GM20000 (cell line): ENCODE data around the gene MTMR3.
"Not testable (repeated sequence)": the region's sequence is repeated elsewhere in the genome, so short reads cannot be mapped to it uniquely, and the experiment has no call there.

Source experiments
- DNase-seq: peaks from one replicate; pipeline ENCODE4 v3.0.0; 2012; ENCODE audit warnings: low spot score
- TF ChIP-seq, protein P1 (sequence below): IDR thresholded peaks from 2 replicates; pipeline ENCODE4 v1.5.1; 2012; ENCODE audit warnings: mild to moderate bottlenecking, control low read depth; ENCODE audit errors: extremely low read depth, missing control alignments

The MTMR3 gene

DNA sequence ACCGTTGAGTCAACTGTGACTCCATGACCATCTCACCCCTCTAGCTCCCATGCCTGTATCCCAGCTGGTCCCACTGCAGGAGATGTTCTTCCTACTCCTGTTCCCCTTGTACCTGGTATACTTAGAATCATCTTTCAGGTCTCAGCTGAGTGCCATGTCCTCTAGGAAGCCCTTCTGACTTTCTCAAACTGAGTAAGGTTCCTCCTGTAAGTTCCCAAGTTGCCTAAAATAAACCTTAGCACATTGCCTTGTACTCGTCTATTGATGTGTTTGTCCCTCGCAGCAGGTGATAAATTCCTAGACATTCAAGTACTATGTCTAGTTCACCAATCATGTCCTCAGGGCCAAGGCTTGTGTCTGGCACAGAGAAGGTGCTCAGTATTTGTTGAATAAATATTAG lies 26.5 kb upstream of the MTMR3 start:
- TF ChIP-seq, protein P1, sequence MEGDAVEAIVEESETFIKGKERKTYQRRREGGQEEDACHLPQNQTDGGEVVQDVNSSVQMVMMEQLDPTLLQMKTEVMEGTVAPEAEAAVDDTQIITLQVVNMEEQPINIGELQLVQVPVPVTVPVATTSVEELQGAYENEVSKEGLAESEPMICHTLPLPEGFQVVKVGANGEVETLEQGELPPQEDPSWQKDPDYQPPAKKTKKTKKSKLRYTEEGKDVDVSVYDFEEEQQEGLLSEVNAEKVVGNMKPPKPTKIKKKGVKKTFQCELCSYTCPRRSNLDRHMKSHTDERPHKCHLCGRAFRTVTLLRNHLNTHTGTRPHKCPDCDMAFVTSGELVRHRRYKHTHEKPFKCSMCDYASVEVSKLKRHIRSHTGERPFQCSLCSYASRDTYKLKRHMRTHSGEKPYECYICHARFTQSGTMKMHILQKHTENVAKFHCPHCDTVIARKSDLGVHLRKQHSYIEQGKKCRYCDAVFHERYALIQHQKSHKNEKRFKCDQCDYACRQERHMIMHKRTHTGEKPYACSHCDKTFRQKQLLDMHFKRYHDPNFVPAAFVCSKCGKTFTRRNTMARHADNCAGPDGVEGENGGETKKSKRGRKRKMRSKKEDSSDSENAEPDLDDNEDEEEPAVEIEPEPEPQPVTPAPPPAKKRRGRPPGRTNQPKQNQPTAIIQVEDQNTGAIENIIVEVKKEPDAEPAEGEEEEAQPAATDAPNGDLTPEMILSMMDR, result no peak
- DNase-seq, result no peak

DNA sequence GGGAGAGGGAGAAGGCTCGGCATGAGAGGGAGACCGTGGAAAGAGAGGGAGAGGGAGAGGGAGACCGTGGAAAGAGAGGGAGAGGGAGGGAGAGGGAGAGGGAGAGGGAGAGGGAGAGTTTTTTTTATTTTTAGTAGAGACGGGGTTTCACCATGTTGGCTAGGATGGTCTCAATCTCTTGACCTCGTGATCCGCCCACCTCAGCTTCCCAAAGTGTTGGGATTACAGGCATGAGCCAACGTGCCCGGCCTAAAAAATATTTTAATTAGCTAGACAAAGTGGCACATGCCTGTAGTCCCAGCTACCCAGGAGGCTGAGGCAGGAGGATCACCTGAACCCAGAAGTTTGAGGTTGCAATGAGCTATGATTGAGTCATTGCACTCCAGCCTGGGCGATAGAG lies 23.9 kb upstream of the MTMR3 start:
- not testable (repeated sequence) for DNase-seq

DNA sequence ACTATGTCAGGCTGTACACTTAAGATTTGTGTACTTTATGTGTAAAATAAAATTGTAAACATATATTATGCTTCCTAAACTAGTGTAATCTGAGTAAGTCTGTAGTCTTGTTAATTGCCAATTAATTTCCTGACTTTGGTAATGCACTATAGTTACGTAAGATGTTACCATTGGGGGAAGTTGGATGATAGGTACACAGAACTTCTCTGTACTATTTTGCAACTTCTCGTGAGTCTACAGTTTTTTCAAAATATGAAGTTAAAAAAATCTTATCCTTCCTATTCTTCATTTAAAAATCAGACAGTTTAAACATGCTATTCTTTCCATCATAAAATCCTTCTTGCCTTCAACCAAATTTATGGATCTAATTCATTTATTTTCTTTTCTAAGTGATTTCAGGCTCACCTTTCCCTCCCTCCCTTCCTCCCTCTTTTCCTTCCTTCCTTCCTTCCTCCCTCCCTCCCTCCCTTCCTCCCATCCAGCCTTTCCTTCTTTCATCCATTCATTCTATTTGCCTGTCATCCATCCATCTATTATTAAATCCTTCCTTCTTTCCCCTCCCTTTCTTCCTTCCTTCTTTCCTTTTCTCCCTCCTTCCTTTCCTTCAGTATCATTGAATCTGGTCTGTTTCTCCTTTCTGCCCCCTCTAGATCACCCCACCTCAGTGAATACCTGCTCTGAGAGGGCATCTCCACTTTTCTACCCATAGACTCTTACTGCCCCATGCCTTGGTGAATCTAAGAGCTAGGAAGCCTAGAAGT lies 22.8 kb upstream of the MTMR3 start:
- DNase-seq, result no peak
- TF ChIP-seq, protein P1, result no peak

DNA sequence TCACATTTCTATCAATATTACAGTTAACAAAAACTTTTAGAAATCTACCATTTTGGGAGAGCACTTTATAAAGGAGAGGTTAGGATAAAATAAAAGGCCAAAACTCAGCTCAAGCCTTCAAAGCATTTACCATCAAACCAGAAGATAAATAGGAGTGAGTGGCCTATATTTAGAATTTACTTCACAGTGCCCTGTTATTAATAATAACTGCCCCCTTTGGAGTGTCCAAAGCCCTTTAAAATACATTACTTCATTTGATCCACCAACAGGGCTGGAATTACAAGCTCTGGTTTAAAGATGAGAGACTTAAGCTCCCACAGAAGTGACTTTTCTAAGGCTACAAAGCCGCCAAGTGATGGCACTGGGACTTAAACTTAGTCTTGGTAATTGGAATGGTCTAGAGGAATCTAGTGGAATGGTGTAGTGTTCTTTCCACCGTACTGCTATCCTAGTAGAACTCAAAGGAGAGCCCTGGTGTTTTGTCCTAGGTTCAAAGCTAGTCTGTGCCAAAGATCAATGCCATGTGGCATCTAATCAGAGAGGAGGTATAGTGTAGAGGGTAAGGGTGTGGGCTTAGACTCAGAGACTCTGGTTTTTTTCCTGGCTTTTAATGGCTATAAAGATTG lies 21.2 kb upstream of the MTMR3 start:
- TF ChIP-seq, protein P1, result no peak
- DNase-seq, result no peak

DNA sequence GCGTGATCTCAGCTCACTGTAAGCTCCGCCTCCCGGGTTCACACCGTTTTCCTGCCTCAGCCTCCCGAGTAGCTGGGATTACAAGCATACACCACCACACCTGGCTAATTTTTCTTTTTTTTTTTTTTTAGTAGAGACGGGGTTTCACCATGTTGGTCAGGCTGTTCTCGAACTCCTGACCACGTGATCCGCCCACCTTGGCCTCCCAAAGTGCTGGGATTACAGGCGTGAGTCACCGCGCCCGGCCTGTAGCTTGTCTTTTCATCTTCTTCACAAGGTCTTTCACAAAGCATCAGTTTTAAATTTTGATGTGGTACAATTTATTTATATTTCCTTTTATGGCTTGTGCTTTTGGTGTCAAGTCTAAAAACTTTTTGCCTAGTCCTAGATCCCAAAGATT lies 17.4 kb upstream of the MTMR3 start:
- DNase-seq, result not testable (repeated sequence)

DNA sequence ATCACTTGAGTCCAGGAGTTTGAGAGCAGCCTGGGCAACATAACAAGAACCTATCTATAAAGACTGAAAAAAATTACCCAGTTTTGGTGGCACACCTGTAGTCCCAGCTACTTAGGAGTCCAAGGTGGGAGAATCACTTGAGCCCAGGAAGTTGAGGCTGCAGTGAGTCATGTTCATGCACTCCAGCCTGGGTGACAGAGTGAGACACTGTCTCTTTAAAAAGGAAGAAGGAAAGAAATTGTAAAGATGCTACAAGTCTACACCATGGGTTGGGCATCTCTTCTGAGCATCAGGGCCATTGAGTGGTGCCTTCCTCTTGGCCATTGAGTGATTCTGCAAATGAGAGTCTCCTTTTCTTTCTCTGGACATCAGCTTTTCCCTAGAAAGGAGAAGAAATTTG lies 15.7 kb upstream of the MTMR3 start:
- DNase-seq, result no peak
- TF ChIP-seq, protein P1, result no peak

DNA sequence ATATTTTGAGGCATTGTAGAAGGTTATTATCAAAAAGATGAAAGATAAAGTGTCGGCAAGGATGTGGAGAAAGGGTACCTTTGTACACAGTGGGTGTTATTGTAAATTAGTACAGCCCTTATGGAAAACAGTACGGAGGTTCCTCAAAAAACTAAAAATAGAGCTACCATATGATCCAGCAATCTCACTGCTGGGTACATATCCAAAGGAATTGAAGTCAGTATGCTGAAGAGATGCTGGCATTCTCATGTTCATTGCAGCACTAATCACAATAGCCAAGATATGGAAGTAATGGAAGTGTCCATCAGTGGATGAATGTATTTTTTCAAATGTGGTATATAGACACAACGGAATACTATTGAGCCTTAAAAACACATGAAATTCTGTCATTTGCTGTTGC lies 15.1 kb upstream of the MTMR3 start:
- TF ChIP-seq, protein P1, result no peak
- DNase-seq, result no peak

DNA sequence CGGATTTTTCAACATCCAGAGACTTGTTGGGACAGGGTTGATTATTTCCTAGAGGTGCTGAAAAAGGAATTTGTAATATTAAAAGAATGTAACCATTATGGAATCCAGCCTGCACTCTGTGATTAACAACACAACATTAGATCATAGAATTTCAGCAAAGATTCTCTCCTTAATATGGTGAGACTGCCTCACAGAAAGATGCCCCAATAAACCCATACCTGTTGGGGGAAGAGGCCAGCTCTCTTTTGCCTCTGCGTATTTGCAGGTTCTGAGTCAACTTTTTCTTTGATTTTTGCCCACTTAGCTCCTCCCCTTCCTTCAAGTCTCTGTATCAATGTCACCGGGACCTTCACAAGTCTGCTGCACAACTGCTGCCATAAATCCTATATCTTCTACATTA lies 12.4 kb upstream of the MTMR3 start:
- no peak for DNase-seq

More for the DNA sequence above, 12.4 kb upstream of the MTMR3 start:
- TF ChIP-seq, protein P1, result no peak
